K562 (cell line): ENCODE measurements around the gene FGGY.

Source experiments
- ELF1 ChIP-seq: fragments of 200-800 bp; sonication (Bioruptor generic); IDR thresholded peaks from 2 replicates; pipeline ENCODE4 v1.6.1; 2016; ENCODE audit warnings: missing genetic modification characterization, missing compliant biosample characterization
- EP300 ChIP-seq: IDR thresholded peaks from 2 replicates; pipeline ENCODE4 v1.6.1; 2012; ENCODE audit warnings: low read length, improper control_type of control experiment
- EZH2 ChIP-seq: IDR thresholded peaks from 2 replicates; pipeline ENCODE4 v1.6.1; 2012; ENCODE audit warnings: low read depth, mild to moderate bottlenecking, inconsistent platforms, low read length, borderline replicate concordance
- LEF1 ChIP-seq: fragments of 450-650 bp; IDR thresholded peaks from 2 replicates; pipeline ENCODE4 v1.6.1; 2016; ENCODE audit warnings: mild to moderate bottlenecking
- NFYB ChIP-seq: IDR thresholded peaks from 2 replicates; pipeline ENCODE4 v1.6.1; 2011; ENCODE audit warnings: mild to moderate bottlenecking, moderate library complexity; ENCODE audit not compliant: insufficient read length; ENCODE audit errors: extremely low read depth
- PHF21A ChIP-seq: fragments of 450-650 bp; IDR thresholded peaks from 2 replicates; pipeline ENCODE4 v1.6.1; 2017; ENCODE audit warnings: low read depth, borderline replicate concordance
- SNIP1 ChIP-seq: fragments of 450-650 bp; IDR thresholded peaks from 2 replicates; pipeline ENCODE4 v1.7.1; 2017; ENCODE audit warnings: low read depth, mild to moderate bottlenecking

- TF ChIP-seq ELF1 (tag) (no peak), SNIP1 (no peak), EP300 (no peak), NFYB (no peak), LEF1 (no peak), PHF21A (no peak), EZH2 (no peak)
These were observed 491.9 kb downstream of the FGGY start for GRCh38 chr1:59788825-59789224.
